Testis (tissue), 2 donors: ENCODE measurements around the gene ID1.

Source experiments
- CTCF ChIP-seq, 3 experiments: fragments of 450-650 bp in 2 of 3; fragments of 200-600 bp in 1 of 3; sonication (generic) in 1 of 3; IDR thresholded peaks; one replicate each; pipeline ENCODE4 v1.5.1; 2016 to 2019; ENCODE audit warnings: antibody characterized with exemption in 3 of 3, mild to moderate bottlenecking in 2 of 3, moderate library complexity in 1 of 3
- POLR2A ChIP-seq: fragments of 450-650 bp; IDR thresholded peaks from one replicate; pipeline ENCODE4 v1.6.1; 2017; ENCODE audit warnings: antibody characterized with exemption, mild to moderate bottlenecking, moderate library complexity

DNA sequence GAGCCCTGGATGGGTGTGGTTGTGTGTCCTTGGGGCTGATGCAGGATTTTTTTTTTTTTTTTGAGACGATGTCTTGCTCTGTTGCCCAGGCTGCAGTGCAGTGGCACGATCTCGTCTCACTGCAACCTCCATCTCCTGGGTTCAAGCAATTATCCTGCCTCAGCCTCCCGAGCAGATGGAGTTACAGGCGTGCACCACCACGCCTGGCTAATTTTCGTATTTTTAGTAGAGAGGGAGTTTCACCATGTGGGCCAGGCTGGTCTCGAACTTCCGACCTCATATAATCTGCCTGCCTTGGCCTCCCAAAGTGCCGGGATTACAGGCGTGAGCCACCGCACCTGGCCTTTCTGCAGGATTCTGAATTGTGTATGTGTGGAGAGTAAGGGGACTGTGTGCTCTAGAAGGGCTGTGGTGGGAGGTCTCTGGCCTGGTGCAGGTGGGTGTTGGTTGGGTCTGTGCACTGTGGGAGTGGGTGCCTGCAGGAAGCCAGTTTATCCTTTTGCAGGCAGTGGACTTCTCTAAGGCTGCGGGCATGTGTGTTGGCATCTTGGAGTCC is 11.0 kb upstream of the ID1 start:
- TF ChIP-seq CTCF (IDR thresholded peaks at IDR 0.05) (no peak), POLR2A (no peak)
